Peyer's patch (tissue), 4 donors: ENCODE measurements around the gene CRMP1. TPM values are rescaled to one million over a fixed set of nuclear protein-coding genes. Genes with fewer than 3 reads are reported as not detected.

ENCODE experiments used
- DNase-seq, 3 donors: peaks; one replicate each; pipeline ENCODE4 v3.0.0-alpha.2; 2017 to 2019
- H3K27ac ChIP-seq, 4 donors: fragments of 200-600 bp; sonication (generic); one replicate each; pipeline ENCODE4 v1.5.1; 2016 to 2019
- H3K27me3 ChIP-seq, 2 donors: fragments of 200-600 bp; sonication (generic); one replicate each; pipeline ENCODE4 v1.5.1; 2019
- H3K36me3 ChIP-seq, 3 donors: fragments of 200-600 bp; sonication (generic); one replicate each; pipeline ENCODE4 v1.5.1; 2016 to 2019
- H3K4me1 ChIP-seq, 4 donors: fragments of 200-600 bp; sonication (generic); one replicate each; pipeline ENCODE4 v1.5.1; 2016 to 2019
- H3K4me3 ChIP-seq, 4 donors: fragments of 200-600 bp; sonication (generic); 1 replicate in 3 of 4; 2 replicates in 1 of 4; pipeline ENCODE4 v1.5.1; 2016 to 2019; ENCODE audit warnings: mild to moderate bottlenecking in 1 of 4
- H3K9me3 ChIP-seq, 4 donors: fragments of 200-600 bp; sonication (generic); one replicate each; pipeline ENCODE4 v1.5.1; 2016 to 2019; ENCODE audit warnings: mild to moderate bottlenecking in 1 of 4
- POLR2A ChIP-seq, 2 donors: fragments of 450-650 bp; IDR thresholded peaks; one replicate each; pipeline ENCODE4 v1.5.1; 2017; ENCODE audit warnings: antibody characterized with exemption in 2 of 2, mild to moderate bottlenecking in 2 of 2, moderate library complexity in 2 of 2
- total RNA-seq, 4 donors: library from RNA; depleted of rRNA; stranded (reverse); fragments of >200 nt; gene quantifications; one replicate each; pipeline ENCODE4 v1.1.0, GENCODE V29; 2016
- TF ChIP-seq, protein P1 (sequence below), 6 experiments: fragments of 450-650 bp in 4 of 6; fragments of 200-600 bp in 2 of 6; sonication (generic) in 1 of 6; IDR thresholded peaks; one replicate each; pipeline ENCODE4 v1.5.1; 2017 to 2019; ENCODE audit warnings: antibody characterized with exemption in 6 of 6, mild to moderate bottlenecking in 3 of 6, moderate library complexity in 1 of 6

Gene CRMP1
- total RNA-seq, 4 donors from 2014 or later, result 1.5 to 5.8 (median 1.6) TPM; not detected in 1

GRCh38 chr4:5919044-5919443 lies 26.2 kb upstream of the CRMP1 start:
- DNase-seq, result no peak
- Histone ChIP-seq H3K27ac (no peak overlapping the region), H3K36me3 (no peaks in the 10 kb centered on the region), H3K9me3 (no peaks in the 10 kb centered on the region), H3K4me3 (no peak overlapping the region), H3K27me3 (no peaks in the 10 kb centered on the region), H3K4me1 (no peaks in the 10 kb centered on the region)
- TF ChIP-seq, protein P1, sequence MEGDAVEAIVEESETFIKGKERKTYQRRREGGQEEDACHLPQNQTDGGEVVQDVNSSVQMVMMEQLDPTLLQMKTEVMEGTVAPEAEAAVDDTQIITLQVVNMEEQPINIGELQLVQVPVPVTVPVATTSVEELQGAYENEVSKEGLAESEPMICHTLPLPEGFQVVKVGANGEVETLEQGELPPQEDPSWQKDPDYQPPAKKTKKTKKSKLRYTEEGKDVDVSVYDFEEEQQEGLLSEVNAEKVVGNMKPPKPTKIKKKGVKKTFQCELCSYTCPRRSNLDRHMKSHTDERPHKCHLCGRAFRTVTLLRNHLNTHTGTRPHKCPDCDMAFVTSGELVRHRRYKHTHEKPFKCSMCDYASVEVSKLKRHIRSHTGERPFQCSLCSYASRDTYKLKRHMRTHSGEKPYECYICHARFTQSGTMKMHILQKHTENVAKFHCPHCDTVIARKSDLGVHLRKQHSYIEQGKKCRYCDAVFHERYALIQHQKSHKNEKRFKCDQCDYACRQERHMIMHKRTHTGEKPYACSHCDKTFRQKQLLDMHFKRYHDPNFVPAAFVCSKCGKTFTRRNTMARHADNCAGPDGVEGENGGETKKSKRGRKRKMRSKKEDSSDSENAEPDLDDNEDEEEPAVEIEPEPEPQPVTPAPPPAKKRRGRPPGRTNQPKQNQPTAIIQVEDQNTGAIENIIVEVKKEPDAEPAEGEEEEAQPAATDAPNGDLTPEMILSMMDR (IDR thresholded peaks at IDR 0.05), result no peak
- no peak for TF ChIP-seq POLR2A (IDR thresholded peaks at IDR 0.05)

- Histone ChIP-seq H3K4me1 (no peaks in the 10 kb centered on the region), H3K4me3 (no peak overlapping the region), H3K27me3 (no peaks in the 10 kb centered on the region), H3K9me3 (no peaks in the 10 kb centered on the region), H3K27ac (no peak overlapping the region), H3K36me3 (no peaks in the 10 kb centered on the region)
- no peak for TF ChIP-seq POLR2A (IDR thresholded peaks at IDR 0.05)
- TF ChIP-seq, protein P1 (IDR thresholded peaks at IDR 0.05), result no peak
- DNase-seq, result no peak
Observed at GRCh38 chr4:5918331-5918985, 25.6 kb upstream of the CRMP1 start.

- TF ChIP-seq, protein P1 (IDR thresholded peaks at IDR 0.05), result no peak
- TF ChIP-seq POLR2A (IDR thresholded peaks at IDR 0.05), result no peak
- Histone ChIP-seq H3K27me3 (no peaks in the 10 kb centered on the region), H3K4me3 (no peak overlapping the region)
Observed at GRCh38 chr4:5917672-5918071, 24.8 kb upstream of the CRMP1 start.

DNA sequence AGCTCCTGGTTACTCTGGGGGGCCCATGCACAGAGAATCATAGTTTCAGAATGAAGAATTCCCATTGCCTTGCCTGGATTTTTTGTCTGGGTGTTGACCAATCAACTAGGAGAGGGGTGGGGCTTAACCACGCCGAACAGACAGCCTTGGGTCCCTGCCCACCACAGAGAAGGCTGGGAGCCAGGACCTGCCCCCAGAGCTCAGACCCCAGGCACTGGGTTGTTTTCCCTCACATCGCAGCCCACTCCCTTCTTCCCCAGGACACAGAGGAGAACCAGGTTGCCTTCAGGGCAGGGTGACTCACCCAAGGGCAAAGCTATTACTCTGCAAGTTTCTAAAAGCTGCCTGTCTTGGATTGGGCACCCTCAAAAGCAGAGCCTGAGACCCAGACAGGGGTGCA lies 23.3 kb upstream of the CRMP1 start:
- TF ChIP-seq, protein P1 (IDR thresholded peaks at IDR 0.05), result no peak
- TF ChIP-seq POLR2A (IDR thresholded peaks at IDR 0.05), result no peak
- H3K9me3 ChIP-seq, result no peaks in the 10 kb centered on the region
- no peak overlapping the region for H3K27ac ChIP-seq
- H3K4me3 ChIP-seq, result no peak overlapping the region
- H3K4me1 ChIP-seq, result no peaks in the 10 kb centered on the region
- no peak for DNase-seq
- no peaks in the 10 kb centered on the region for H3K27me3 ChIP-seq
- H3K36me3 ChIP-seq, result no peaks in the 10 kb centered on the region

More at GRCh38 chr4:5917672-5918071, 24.8 kb upstream of the CRMP1 start:
- H3K27ac ChIP-seq, result no peak overlapping the region
- no peaks in the 10 kb centered on the region for H3K4me1 ChIP-seq
- no peak for DNase-seq
- no peaks in the 10 kb centered on the region for H3K9me3 ChIP-seq
- H3K36me3 ChIP-seq, result no peaks in the 10 kb centered on the region

DNA sequence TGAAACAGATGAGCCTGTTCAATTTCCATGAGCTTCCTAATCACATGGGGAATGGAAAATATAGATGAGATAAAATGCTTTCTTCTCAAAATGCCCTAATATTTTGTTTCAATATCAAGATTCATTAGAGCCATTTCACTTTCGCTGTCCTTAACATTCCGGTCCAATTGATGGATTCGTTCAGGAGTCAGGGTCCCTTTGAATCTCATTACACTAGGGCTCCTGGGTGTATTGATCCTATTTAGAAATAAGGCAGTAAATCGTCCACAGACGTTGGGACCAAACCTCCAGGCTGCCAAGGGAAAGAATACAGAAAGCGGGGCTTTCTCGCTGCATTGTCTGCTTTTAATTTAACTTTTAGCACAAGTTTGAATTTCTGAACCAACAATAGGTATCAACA lies 20.6 kb upstream of the CRMP1 start:
- Histone ChIP-seq H3K27ac (no peak overlapping the region), H3K27me3 (no peaks in the 10 kb centered on the region), H3K36me3 (no peaks in the 10 kb centered on the region), H3K4me1 (no peaks in the 10 kb centered on the region), H3K4me3 (no peak overlapping the region), H3K9me3 (no peaks in the 10 kb centered on the region)
- no peak for DNase-seq
- TF ChIP-seq POLR2A (IDR thresholded peaks at IDR 0.05), result no peak
- TF ChIP-seq, protein P1 (IDR thresholded peaks at IDR 0.05), result no peak
